Right atrium auricular region (tissue), 2 donors: ENCODE results near the gene LRP8. TPM values are rescaled to one million over a fixed set of nuclear protein-coding genes. Genes with fewer than 3 reads are reported as not detected.

Experiments
- DNase-seq: peaks from one replicate; pipeline ENCODE4 v3.0.0-alpha.2; 2019; ENCODE audit warnings: low spot score
- H3K27ac ChIP-seq, 2 donors: fragments of 200-600 bp; sonication (generic); 1 replicate in 1 of 2; 2 replicates in 1 of 2; pipeline ENCODE4 v1.5.1; 2016 to 2019
- H3K27me3 ChIP-seq, 2 donors: fragments of 200-600 bp; sonication (generic); one replicate each; pipeline versions ENCODE4 v1.5.1 to v1.6.0; 2017 to 2019
- H3K36me3 ChIP-seq: fragments of 200-600 bp; sonication (generic); one replicate; pipeline ENCODE4 v1.5.1; 2016
- H3K4me1 ChIP-seq, 2 donors: fragments of 200-600 bp; sonication (generic); one replicate each; pipeline versions ENCODE4 v1.5.1 to v1.6.0; 2017 to 2019
- H3K4me3 ChIP-seq, 2 donors: fragments of 200-600 bp; sonication (generic); 1 replicate in 1 of 2; 2 replicates in 1 of 2; pipeline ENCODE4 v1.5.1; 2017 to 2019; ENCODE audit warnings: mild to moderate bottlenecking in 1 of 2, moderate library complexity in 1 of 2
- H3K9me3 ChIP-seq, 2 donors: fragments of 200-600 bp; sonication (generic); one replicate each; pipeline ENCODE4 v1.5.1; 2019
- total RNA-seq, 2 donors: library from RNA; depleted of rRNA; stranded (reverse); fragments of >200 nt; gene quantifications; one replicate each; pipeline ENCODE4 v1.1.0, GENCODE V29; 2016
- TF ChIP-seq, protein P1 (sequence below), 2 donors: fragments of 200-600 bp; sonication (generic); IDR thresholded peaks; one replicate each; pipeline ENCODE4 v1.5.1; 2019; ENCODE audit warnings: antibody characterized with exemption in 2 of 2

The LRP8 gene
- total RNA-seq, 2 donors from 2014 or later = 2.2 to 3.6 TPM

DNA sequence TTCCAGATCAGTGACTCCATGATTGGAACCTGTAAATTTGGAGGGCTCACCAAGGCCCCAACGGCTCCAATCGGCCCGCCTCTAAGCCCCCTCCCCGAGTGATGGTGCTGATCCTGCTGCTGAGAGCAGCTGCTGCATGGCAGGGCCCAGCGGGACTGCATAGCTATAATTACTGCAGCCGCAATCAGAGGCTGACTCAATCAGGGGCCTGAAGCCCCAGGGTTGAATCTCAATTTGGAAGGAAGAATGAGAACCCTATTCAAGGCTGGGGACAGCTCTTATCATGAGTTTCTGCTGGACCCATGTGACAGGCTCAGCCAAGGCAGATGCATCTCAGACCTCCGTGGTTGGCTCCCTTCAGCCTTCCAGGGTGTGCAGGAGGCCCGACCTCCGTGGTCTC is 46.7 kb downstream of the LRP8 start:
- no peak for DNase-seq
- TF ChIP-seq, protein P1, sequence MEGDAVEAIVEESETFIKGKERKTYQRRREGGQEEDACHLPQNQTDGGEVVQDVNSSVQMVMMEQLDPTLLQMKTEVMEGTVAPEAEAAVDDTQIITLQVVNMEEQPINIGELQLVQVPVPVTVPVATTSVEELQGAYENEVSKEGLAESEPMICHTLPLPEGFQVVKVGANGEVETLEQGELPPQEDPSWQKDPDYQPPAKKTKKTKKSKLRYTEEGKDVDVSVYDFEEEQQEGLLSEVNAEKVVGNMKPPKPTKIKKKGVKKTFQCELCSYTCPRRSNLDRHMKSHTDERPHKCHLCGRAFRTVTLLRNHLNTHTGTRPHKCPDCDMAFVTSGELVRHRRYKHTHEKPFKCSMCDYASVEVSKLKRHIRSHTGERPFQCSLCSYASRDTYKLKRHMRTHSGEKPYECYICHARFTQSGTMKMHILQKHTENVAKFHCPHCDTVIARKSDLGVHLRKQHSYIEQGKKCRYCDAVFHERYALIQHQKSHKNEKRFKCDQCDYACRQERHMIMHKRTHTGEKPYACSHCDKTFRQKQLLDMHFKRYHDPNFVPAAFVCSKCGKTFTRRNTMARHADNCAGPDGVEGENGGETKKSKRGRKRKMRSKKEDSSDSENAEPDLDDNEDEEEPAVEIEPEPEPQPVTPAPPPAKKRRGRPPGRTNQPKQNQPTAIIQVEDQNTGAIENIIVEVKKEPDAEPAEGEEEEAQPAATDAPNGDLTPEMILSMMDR (IDR thresholded peaks at IDR 0.05) = no peak
- Histone ChIP-seq H3K36me3 (no peaks in the 10 kb centered on the region), H3K4me3 (no peak overlapping the region), H3K27me3 (no peaks in the 10 kb centered on the region), H3K9me3 (no peaks in the 10 kb centered on the region), H3K27ac (no peak overlapping the region), H3K4me1 (peaks cover 0 to 8% of the 10 kb centered on the region in 2 donors)

DNA sequence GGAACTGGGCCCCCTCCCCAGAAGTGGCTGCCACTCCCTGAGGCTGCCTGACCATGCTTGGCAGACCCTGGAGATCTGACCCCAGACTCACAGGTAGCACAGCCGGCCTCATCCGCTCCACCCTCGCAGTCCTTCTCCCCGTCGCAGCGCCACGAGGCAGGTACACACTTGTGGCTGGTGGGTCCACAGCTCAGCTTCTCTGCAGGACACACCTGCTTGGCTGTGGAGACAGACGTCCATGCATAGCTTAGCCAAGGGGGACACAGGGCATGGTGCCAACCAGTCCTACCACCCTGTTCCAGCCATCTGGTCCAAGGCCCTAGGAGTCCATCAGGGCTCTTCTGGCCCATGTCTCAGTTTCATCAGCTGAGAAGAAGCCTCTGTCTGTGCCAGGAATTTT is 47.4 kb downstream of the LRP8 start:
- no peaks in the 10 kb centered on the region for H3K27me3 ChIP-seq
- no peaks in the 10 kb centered on the region for H3K36me3 ChIP-seq
- DNase-seq = no peak
- peaks cover 0 to 2% of the 10 kb centered on the region in 2 donors for H3K4me1 ChIP-seq
- TF ChIP-seq, protein P1 (IDR thresholded peaks at IDR 0.05) = no peak
- no peak overlapping the region for H3K27ac ChIP-seq
- H3K9me3 ChIP-seq = no peaks in the 10 kb centered on the region
- H3K4me3 ChIP-seq = no peak overlapping the region

DNA sequence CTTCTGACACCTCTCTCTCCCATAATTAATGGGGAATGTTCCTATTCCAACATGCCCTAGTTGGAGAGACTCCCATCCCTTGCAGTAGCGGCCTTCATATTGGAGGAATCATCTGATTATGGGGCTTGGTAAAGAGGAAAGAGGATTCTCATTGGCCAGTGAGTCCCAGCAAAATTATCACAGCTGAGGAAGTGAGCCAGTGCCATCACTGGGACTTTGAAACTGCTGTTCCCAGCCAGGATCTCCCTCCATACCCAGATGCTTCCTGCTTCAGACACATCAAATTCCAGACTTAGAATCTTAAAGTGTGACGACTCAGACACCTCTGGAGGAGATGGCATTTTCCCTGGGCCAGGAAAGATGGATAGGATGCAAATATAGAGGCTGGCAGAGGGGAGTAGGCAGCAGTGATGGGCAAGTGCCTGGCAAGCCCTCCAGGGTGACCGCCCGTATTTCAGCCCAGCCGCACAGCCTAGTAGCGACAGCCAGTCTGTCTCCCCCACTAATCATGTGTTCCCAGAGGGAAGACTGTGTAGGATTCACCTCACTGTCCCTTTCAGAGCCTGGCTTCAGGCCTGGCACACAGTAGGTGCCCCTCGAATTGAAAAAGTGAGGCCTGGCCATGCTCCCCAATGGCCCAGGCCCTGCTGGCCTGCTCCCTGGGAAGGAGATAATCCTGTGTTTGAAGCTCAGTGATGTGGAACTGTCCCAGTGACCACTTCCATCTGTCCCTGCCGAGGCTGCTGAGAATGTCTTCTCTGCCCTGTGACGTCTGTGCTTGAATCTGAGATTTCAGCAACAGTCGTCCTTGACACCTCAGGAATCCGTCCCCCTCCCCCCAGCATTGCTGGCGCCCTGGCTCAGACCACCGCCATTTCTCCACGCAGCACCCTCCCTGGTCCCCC is 48.3 kb downstream of the LRP8 start:
- no peak overlapping the region for H3K27ac ChIP-seq
- TF ChIP-seq, protein P1 (IDR thresholded peaks at IDR 0.05) = no peak
- H3K36me3 ChIP-seq = no peaks in the 10 kb centered on the region
- H3K4me1 ChIP-seq = no peaks in the 10 kb centered on the region
- no peak for DNase-seq
- no peak overlapping the region for H3K4me3 ChIP-seq
- H3K27me3 ChIP-seq = no peaks in the 10 kb centered on the region
- no peaks in the 10 kb centered on the region for H3K9me3 ChIP-seq

DNA sequence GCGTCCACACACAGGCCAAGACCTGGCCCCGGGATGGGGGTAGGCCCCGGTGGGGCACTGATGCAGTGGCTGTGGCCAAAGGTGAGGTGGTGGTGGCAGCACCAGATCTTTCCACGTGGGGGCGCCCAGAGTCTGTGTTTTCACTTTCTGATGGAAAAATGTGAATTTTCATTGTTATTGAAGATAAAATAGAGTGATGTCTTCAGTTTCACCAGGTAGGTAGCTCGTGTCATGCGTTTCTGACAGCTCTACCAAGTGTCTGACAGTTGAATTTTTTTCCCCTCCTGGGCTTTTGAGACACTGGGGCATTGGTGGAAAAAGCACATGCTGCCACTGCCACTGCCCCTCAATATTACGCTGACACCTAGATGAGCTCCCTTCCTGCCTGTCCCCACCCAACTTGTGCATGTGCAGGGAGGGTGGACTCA is 49.6 kb downstream of the LRP8 start:
- Histone ChIP-seq H3K9me3 (no peaks in the 10 kb centered on the region), H3K27me3 (no peaks in the 10 kb centered on the region), H3K4me1 (no peaks in the 10 kb centered on the region), H3K27ac (no peak overlapping the region), H3K36me3 (no peaks in the 10 kb centered on the region), H3K4me3 (no peak overlapping the region)
- TF ChIP-seq, protein P1 (IDR thresholded peaks at IDR 0.05) = peak; percentile 86 to 93
- DNase-seq = peak; percentile 62

DNA sequence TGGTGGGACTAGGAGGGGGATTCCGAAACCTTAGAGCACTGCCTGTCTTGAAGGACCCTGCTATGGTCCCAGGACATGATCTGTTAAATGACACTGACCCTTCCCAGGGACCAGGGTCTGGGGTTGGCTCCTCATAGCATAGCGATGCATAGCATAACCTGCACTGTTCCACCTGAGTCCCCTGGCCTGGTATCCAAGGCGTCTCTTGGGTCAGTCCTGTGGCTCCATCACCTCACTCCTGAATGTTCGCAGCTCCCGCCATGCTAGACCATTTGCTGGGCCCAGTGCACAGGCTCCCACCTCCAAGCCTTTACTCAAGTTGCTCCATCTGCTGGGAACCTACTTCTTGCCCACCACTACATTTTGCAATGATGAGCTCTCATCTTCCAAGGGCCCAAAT is 50.5 kb downstream of the LRP8 start:
- no peak overlapping the region for H3K4me3 ChIP-seq
- no peak overlapping the region for H3K27ac ChIP-seq
- TF ChIP-seq, protein P1 (IDR thresholded peaks at IDR 0.05) = no peak
- no peaks in the 10 kb centered on the region for H3K4me1 ChIP-seq
- no peaks in the 10 kb centered on the region for H3K9me3 ChIP-seq
- H3K36me3 ChIP-seq = no peaks in the 10 kb centered on the region
- H3K27me3 ChIP-seq = no peaks in the 10 kb centered on the region
- no peak for DNase-seq
